Hepatocyte (in vitro differentiated cells): ENCODE data around the gene RAP1GDS1. TPM values are rescaled to one million over a fixed set of nuclear protein-coding genes. Genes with fewer than 3 reads are reported as not detected.

Experiments used
- DNase-seq: peaks from one replicate; pipeline ENCODE4 v3.0.0-alpha.2; 2016; ENCODE audit warnings: low spot score
- H2AFZ ChIP-seq: fragments of 200-600 bp; sonication (generic); 2 replicates; pipeline ENCODE4 v1.6.0; 2016; ENCODE audit warnings: antibody characterized with exemption, mild to moderate bottlenecking
- H3K27ac ChIP-seq: fragments of 200-600 bp; sonication (generic); 2 replicates; pipeline ENCODE4 v1.5.1; 2016; ENCODE audit warnings: mild to moderate bottlenecking
- H3K27me3 ChIP-seq: fragments of 200-600 bp; sonication (generic); 2 replicates; pipeline ENCODE4 v1.6.1; 2016
- H3K36me3 ChIP-seq: fragments of 200-600 bp; sonication (generic); replicated peaks from 2 replicates; pipeline ENCODE4 v1.5.1; 2016; ENCODE audit warnings: low read depth; ENCODE audit not compliant: insufficient read depth
- H3K4me1 ChIP-seq: fragments of 200-600 bp; sonication (generic); 2 replicates; pipeline ENCODE4 v1.5.1; 2016; ENCODE audit warnings: mild to moderate bottlenecking, moderate library complexity; ENCODE audit not compliant: insufficient read depth
- H3K4me2 ChIP-seq: fragments of 200-600 bp; sonication (generic); 2 replicates; pipeline ENCODE4 v1.6.0; 2016
- H3K4me3 ChIP-seq: fragments of 200-600 bp; sonication (generic); 2 replicates; pipeline ENCODE4 v1.5.1; 2016; ENCODE audit warnings: mild to moderate bottlenecking
- H3K79me2 ChIP-seq: fragments of 200-600 bp; sonication (generic); 2 replicates; pipeline ENCODE4 v1.6.0; 2017; ENCODE audit warnings: mild to moderate bottlenecking
- H3K9me2 ChIP-seq: fragments of 200-600 bp; sonication (generic); replicated peaks from 2 replicates; pipeline ENCODE4 v1.6.0; 2017; ENCODE audit warnings: mild to moderate bottlenecking; ENCODE audit not compliant: insufficient read depth
- H3K9me3 ChIP-seq: fragments of 200-600 bp; sonication (generic); 2 replicates; pipeline ENCODE4 v1.5.1; 2016; ENCODE audit warnings: low read depth, mild to moderate bottlenecking
- H4K20me1 ChIP-seq: fragments of 200-600 bp; sonication (generic); 2 replicates; pipeline ENCODE4 v1.6.0; 2016; ENCODE audit warnings: mild to moderate bottlenecking; ENCODE audit not compliant: insufficient read depth, poor library complexity, severe bottlenecking
- CTCF ChIP-seq: fragments of 200-600 bp; sonication (generic); IDR thresholded peaks from 2 replicates; pipeline ENCODE4 v1.5.1; 2016; ENCODE audit warnings: antibody characterized with exemption, mild to moderate bottlenecking; ENCODE audit not compliant: poor library complexity
- EZH2 ChIP-seq: fragments of 200-600 bp; sonication (generic); IDR thresholded peaks from 2 replicates; pipeline ENCODE4 v1.6.1; 2016; ENCODE audit warnings: antibody characterized with exemption, mild to moderate bottlenecking, borderline replicate concordance
- EZH2phosphoT487 ChIP-seq: fragments of 200-600 bp; sonication (generic); IDR thresholded peaks from one replicate; pipeline ENCODE4 v1.6.1; 2018; ENCODE audit warnings: antibody characterized with exemption, mild to moderate bottlenecking, low read depth, moderate library complexity; ENCODE audit not compliant: unreplicated experiment, severe bottlenecking
- WGBS: methylation state at CpG from one replicate; pipeline ENCODE4 v1.1.6; 2016; ENCODE audit warnings: low lambda C conversion rate; ENCODE audit errors: missing lambda C conversion rate; 5-methylcytosine and 5-hydroxymethylcytosine counted together
- polyA plus RNA-seq: library from polyadenylated mRNA; unstranded; fragments of >200 nt; fragmentation: Nextera tagmentation; extraction: Ambion mirVana; gene quantifications from 2 replicates; pipeline ENCODE4 v1.2.1, GENCODE V29; 2016
- total RNA-seq: library from RNA; depleted of rRNA; stranded (reverse); fragments of >200 nt; gene quantifications from 2 replicates; pipeline ENCODE4 v1.2.3, GENCODE V29; 2014

The RAP1GDS1 gene
- total and polyA plus RNA-seq, 2 experiments from 2014 or later: 25.3 to 42.7 TPM

- H2AFZ ChIP-seq: no peak overlapping the region
- H3K9me3 ChIP-seq: no peaks in the 10 kb centered on the region
- H3K36me3 ChIP-seq: no peaks in the 10 kb centered on the region
- WGBS: 96% methylated on average over 3 of the region's 3 CpGs
- TF ChIP-seq EZH2: no peak
- no peak for TF ChIP-seq CTCF
- no peak for TF ChIP-seq EZH2phosphoT487
- DNase-seq: no peak
- H3K4me1 ChIP-seq: no peaks in the 10 kb centered on the region
- no peak overlapping the region for H3K27ac ChIP-seq
- no peaks in the 10 kb centered on the region for H3K27me3 ChIP-seq
- H4K20me1 ChIP-seq: no peaks in the 10 kb centered on the region
- H3K4me2 ChIP-seq: no peak overlapping the region
- H3K9me2 ChIP-seq: no peaks in the 10 kb centered on the region
- H3K4me3 ChIP-seq: no peak overlapping the region
- H3K79me2 ChIP-seq: no peaks in the 10 kb centered on the region
These were observed 30.2 kb upstream of the RAP1GDS1 start for GRCh38 chr4:98230961-98231360.

- TF ChIP-seq EZH2phosphoT487: no peak
- TF ChIP-seq EZH2: no peak
- TF ChIP-seq CTCF: no peak
- Histone ChIP-seq H3K9me3 (no peaks in the 10 kb centered on the region), H3K27ac (no peak overlapping the region), H3K4me3 (no peak overlapping the region), H4K20me1 (no peaks in the 10 kb centered on the region), H3K79me2 (no peaks in the 10 kb centered on the region), H3K36me3 (no peaks in the 10 kb centered on the region), H3K27me3 (no peaks in the 10 kb centered on the region), H3K9me2 (no peaks in the 10 kb centered on the region), H3K4me1 (no peaks in the 10 kb centered on the region), H2AFZ (no peak overlapping the region), H3K4me2 (no peak overlapping the region)
- WGBS: 75% methylated on average over 3 of the region's 3 CpGs
- DNase-seq: no peak
These were observed 29.0 kb upstream of the RAP1GDS1 start for GRCh38 chr4:98232202-98232601.

- WGBS: 71% methylated on average over 3 of the region's 3 CpGs
- H2AFZ ChIP-seq: no peak overlapping the region
- H3K9me3 ChIP-seq: no peaks in the 10 kb centered on the region
- H4K20me1 ChIP-seq: no peaks in the 10 kb centered on the region
- no peaks in the 10 kb centered on the region for H3K36me3 ChIP-seq
- no peaks in the 10 kb centered on the region for H3K4me1 ChIP-seq
- DNase-seq: no peak
- no peak overlapping the region for H3K4me2 ChIP-seq
- TF ChIP-seq EZH2 (no peak), EZH2phosphoT487 (no peak), CTCF (no peak)
- no peak overlapping the region for H3K27ac ChIP-seq
- H3K27me3 ChIP-seq: no peaks in the 10 kb centered on the region
- H3K4me3 ChIP-seq: no peak overlapping the region
- no peaks in the 10 kb centered on the region for H3K79me2 ChIP-seq
- H3K9me2 ChIP-seq: no peaks in the 10 kb centered on the region
These were observed 24.0 kb upstream of the RAP1GDS1 start for GRCh38 chr4:98237204-98237603.

GRCh38 chr4:98242063-98242462 is 19.1 kb upstream of the RAP1GDS1 start:
- Histone ChIP-seq H3K9me3 (no peaks in the 10 kb centered on the region), H3K79me2 (no peaks in the 10 kb centered on the region), H3K4me1 (no peaks in the 10 kb centered on the region), H3K27ac (no peak overlapping the region), H3K9me2 (no peaks in the 10 kb centered on the region), H3K4me2 (no peak overlapping the region), H2AFZ (no peak overlapping the region), H3K36me3 (no peaks in the 10 kb centered on the region), H3K27me3 (no peaks in the 10 kb centered on the region), H3K4me3 (no peak overlapping the region), H4K20me1 (no peaks in the 10 kb centered on the region)
- TF ChIP-seq EZH2 (no peak), CTCF (no peak), EZH2phosphoT487 (no peak)
- DNase-seq: no peak
- WGBS: 72% methylated on average over 1 of the region's 1 CpG
